Left kidney (tissue), 2 donors: ENCODE data around the gene PAIP2. TPM values are rescaled to one million over a fixed set of nuclear protein-coding genes. Genes with fewer than 3 reads are reported as not detected.
"Not testable (repeated sequence)": the region's sequence is repeated elsewhere in the genome, so short reads cannot be mapped to it uniquely, and the experiment has no call there.

ENCODE experiments used
- DNase-seq: peaks from one replicate; pipeline ENCODE4 v3.0.0-alpha.2; 2013
- polyA plus RNA-seq: library from polyadenylated mRNA; unstranded; fragments of 120-200 nt; gene quantifications from one replicate; pipeline ENCODE4 v1.2.1, GENCODE V29; 2013; ENCODE audit not compliant: insufficient read length

PAIP2 gene
- polyA plus RNA-seq, 1 donor, result 176 TPM

- not testable (repeated sequence) for DNase-seq
Observed at GRCh38 chr5:139310715-139311186, 30.9 kb upstream of the PAIP2 start.

- peak; percentile 28 for DNase-seq
Observed at GRCh38 chr5:139312075-139312474, 29.6 kb upstream of the PAIP2 start.

GRCh38 chr5:139314276-139314675, 27.4 kb upstream of the PAIP2 start:
- DNase-seq, result no peak

GRCh38 chr5:139315056-139315615, 26.5 kb upstream of the PAIP2 start:
- no peak for DNase-seq

- no peak for DNase-seq
Observed at GRCh38 chr5:139335811-139336210, 5.8 kb upstream of the PAIP2 start.

GRCh38 chr5:139340051-139340450, 1.6 kb upstream of the PAIP2 start:
- DNase-seq, result no peak

GRCh38 chr5:139341187-139341688, 416 bp upstream of the PAIP2 start:
- DNase-seq, result no peak

- no peak for DNase-seq
Observed at GRCh38 chr5:139342423-139342723, 719 bp downstream of the PAIP2 start.

- no peak for DNase-seq
Observed at GRCh38 chr5:139343476-139343875, 1.8 kb downstream of the PAIP2 start.

- DNase-seq, result no peak
Observed at GRCh38 chr5:139344177-139344576, 2.5 kb downstream of the PAIP2 start.

GRCh38 chr5:139345442-139345841, 3.8 kb downstream of the PAIP2 start:
- DNase-seq, result not testable (repeated sequence)

GRCh38 chr5:139347863-139348262, 6.2 kb downstream of the PAIP2 start:
- not testable (repeated sequence) for DNase-seq

- no peak for DNase-seq
Observed at GRCh38 chr5:139354186-139354585, 12.5 kb downstream of the PAIP2 start.

- not testable (repeated sequence) for DNase-seq
Observed at GRCh38 chr5:139355900-139356299, 14.2 kb downstream of the PAIP2 start.

- no peak for DNase-seq
Observed at GRCh38 chr5:139358064-139358463, 16.4 kb downstream of the PAIP2 start.

GRCh38 chr5:139360384-139360783, 18.7 kb downstream of the PAIP2 start:
- no peak for DNase-seq

- DNase-seq, result no peak
Observed at GRCh38 chr5:139361835-139362429, 20.3 kb downstream of the PAIP2 start.

- DNase-seq, result no peak
Observed at GRCh38 chr5:139363937-139364336, 22.3 kb downstream of the PAIP2 start.

GRCh38 chr5:139364466-139364865, 22.8 kb downstream of the PAIP2 start:
- no peak for DNase-seq

- DNase-seq, result no peak
Observed at GRCh38 chr5:139368613-139369012, 27.0 kb downstream of the PAIP2 start.

GRCh38 chr5:139369181-139369580, 27.5 kb downstream of the PAIP2 start:
- DNase-seq, result no peak

GRCh38 chr5:139371482-139372435, 30.1 kb downstream of the PAIP2 start:
- DNase-seq, result no peak

- no peak for DNase-seq
Observed at GRCh38 chr5:139374909-139375308, 33.3 kb downstream of the PAIP2 start.
